VCaP (cell line): ENCODE data around the gene DAW1.
"Not testable (repeated sequence)": the region's sequence is repeated elsewhere in the genome, so short reads cannot be mapped to it uniquely, and the experiment has no call there.

Experiments used
- H3K27ac ChIP-seq: fragments of 450-650 bp; 2 replicates; pipeline ENCODE4 v1.5.1; 2017
- TF ChIP-seq, protein P1 (sequence below): fragments of 450-650 bp; conservative IDR thresholded peaks from 2 replicates; pipeline ENCODE4 v1.5.1; 2017; ENCODE audit warnings: mild to moderate bottlenecking, moderate library complexity

The DAW1 gene

DNA sequence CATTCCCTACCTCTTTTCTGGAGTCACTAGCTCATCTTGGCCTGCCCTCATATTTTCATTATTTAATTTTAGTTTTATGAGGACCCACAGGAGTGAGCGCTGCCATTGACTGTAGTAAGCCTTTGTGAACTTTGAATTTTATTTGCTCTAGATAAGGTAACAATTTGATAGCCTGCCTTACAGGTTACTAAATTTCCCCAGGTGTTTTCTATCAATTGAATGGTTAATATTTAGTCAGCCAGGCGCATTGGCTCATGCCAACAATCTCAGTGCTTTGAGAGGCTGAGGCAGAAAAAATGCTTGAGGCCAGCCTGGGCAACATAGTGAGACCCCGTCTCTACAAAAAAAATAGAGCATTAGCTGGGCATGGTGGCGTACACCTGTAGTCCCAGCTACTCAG lies 50.2 kb downstream of the DAW1 start:
- TF ChIP-seq, protein P1, sequence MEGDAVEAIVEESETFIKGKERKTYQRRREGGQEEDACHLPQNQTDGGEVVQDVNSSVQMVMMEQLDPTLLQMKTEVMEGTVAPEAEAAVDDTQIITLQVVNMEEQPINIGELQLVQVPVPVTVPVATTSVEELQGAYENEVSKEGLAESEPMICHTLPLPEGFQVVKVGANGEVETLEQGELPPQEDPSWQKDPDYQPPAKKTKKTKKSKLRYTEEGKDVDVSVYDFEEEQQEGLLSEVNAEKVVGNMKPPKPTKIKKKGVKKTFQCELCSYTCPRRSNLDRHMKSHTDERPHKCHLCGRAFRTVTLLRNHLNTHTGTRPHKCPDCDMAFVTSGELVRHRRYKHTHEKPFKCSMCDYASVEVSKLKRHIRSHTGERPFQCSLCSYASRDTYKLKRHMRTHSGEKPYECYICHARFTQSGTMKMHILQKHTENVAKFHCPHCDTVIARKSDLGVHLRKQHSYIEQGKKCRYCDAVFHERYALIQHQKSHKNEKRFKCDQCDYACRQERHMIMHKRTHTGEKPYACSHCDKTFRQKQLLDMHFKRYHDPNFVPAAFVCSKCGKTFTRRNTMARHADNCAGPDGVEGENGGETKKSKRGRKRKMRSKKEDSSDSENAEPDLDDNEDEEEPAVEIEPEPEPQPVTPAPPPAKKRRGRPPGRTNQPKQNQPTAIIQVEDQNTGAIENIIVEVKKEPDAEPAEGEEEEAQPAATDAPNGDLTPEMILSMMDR: no peak

DNA sequence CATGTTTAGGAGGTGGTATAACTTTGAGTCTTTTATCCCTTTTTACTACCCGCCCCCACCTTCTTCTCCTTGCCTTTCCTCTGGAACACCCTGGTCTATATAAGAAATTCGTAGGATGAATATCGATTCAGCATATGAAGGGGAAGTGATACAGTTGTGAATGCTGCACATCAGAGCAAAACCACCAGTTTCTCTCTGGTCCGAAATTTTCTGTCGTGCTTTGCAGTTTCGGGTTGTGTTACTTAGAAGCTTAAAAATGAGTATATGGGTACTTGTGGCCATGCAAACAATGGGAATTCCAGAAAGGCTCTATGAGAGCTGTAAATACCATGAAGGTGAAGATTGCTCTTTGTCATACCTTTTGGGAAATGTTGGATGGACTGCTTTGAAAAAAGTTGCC lies 60.6 kb downstream of the DAW1 start:
- no peak overlapping the region for H3K27ac ChIP-seq
- TF ChIP-seq, protein P1: no peak

More for the DNA sequence above, 50.2 kb downstream of the DAW1 start:
- H3K27ac ChIP-seq: peak overlapping the region; percentile 31

DNA sequence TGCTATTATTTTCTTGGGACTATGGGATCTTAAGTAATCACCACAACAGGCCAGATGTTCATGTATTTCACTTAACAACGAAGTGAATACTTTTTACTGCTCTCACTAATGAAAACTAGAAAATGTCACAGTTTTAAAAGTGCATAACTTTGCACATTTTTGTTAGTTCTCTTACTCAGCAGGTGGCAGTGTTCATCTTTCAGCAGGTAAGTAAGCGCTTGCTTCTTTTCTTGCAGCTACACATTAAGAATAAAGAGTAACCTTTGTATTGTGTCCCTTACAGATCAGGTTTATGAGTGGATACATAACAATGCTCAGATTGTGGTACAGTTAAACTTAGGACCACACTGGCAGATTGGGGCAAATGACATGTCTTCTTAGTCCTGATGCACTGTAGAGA lies 61.0 kb downstream of the DAW1 start:
- H3K27ac ChIP-seq: no peak overlapping the region
- TF ChIP-seq, protein P1: peak; percentile 60

DNA sequence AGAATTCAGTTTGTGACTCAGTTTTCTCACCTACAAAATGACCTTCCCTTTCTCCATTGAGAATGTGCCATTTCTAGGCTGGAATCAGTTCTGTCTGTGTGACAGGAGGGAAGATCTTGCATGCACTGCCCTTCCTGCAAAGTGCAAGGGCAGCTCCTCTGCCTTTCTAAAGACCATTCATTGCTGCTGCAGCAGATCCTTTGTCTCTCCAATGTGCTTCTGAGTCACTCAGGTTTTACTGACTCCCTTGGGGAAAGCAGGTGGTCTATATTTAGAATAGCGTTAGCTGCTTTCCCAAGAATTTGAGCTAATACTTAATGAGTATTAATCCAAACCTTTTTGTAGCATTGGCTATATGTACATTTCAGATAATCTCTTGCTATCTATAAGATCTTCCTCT lies 62.5 kb downstream of the DAW1 start:
- TF ChIP-seq, protein P1: no peak
- H3K27ac ChIP-seq: no peak overlapping the region

DNA sequence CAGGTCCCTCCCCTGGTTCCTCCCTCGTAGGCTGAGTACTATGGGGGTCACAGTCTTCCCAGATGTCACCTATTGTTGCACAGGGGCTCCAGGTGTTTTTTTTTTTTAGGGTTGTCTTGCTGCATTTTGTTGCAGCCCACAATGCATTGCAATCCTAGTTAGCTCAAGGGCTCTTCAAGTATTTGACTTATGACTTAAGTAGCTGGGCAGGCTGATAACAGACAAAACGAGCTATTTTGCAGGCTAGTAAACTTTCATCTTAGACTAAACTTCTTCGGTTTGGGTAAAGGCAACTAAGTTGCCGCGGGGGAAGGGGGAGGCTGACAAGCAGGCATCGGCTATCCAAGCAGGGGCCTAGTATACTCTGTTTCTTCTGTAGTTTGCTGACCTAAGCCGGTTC lies 64.8 kb downstream of the DAW1 start:
- H3K27ac ChIP-seq: not testable (repeated sequence)

DNA sequence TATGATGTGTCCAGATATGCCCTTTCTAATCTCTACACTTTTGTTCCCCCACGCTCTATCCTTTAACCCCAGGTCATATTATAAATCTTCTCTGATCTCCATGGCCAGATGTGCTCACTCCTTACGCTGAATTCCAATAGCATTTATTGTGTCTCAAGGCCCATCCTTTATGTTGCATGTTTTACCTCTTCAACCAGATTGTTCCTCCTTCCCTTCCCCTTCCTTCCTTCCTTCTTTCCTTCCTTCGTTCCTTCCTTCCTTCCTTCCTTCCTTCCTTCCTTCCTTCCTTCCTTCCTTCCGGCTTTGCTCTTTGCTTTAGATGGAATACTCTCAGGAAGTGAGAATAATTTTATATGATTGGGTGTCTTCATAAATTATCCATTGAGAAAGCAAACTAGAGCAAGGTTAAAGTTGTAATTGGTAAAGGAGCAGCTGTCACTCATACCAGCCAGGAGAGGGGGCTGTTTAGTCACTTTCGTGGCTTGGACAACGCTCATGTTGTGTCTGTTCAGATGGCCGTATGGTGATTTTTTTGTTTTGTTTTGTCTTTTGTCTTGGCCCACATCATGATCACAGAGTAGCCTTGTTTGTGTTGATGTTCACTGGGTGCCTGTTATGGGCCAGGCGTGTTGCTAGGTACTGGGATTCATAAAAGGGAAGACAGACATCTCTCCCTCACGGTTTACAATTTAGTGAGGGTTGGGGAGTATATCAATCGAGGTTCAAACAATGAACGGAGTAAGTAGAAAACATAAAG lies 68.0 kb downstream of the DAW1 start:
- TF ChIP-seq, protein P1: peak; percentile 44; the same call in 1 of the 2 replicates
- H3K27ac ChIP-seq: no peak overlapping the region

DNA sequence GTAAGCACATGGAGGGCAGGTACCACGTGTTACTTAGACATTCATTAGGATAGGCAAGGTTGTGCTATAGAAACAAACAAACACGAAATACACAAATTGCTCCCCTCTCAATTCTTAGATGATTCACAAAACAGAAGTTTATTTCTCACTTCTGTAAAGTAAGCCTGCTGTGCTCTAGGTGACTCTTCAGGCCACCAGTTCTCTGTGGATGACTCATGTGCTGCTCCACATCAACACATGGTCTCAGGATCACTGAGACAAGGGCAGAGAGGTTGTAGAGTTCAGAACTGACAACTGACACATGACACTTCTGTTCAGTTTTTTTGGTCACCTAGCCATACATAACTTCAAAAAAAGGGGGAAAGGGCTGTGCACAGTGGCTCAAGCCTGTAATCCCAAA lies 70.6 kb downstream of the DAW1 start:
- TF ChIP-seq, protein P1: no peak
- H3K27ac ChIP-seq: no peak overlapping the region

DNA sequence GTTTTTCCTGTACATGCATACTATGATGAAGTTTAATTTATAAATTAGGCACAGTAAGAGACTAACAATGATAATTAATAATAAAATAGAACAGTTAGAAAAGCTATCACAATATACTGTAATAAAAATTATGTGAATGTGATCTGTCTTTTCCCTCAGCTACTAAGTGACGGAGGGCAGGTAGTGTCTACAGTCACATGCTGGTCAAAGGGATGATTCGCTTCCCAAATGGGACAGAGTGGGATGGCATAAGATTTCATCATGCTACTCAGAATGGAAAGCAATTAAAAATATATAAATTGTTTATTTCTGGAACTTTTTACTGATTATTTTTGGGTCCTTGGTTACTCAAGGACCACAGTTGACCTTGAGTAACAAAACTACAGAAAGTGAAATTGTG lies 71.5 kb downstream of the DAW1 start:
- no peak overlapping the region for H3K27ac ChIP-seq

More for the DNA sequence above, 71.5 kb downstream of the DAW1 start:
- TF ChIP-seq, protein P1: no peak
